HCT116 (cell line): ENCODE measurements around the gene SLA2. TPM values are rescaled to one million over a fixed set of nuclear protein-coding genes. Genes with fewer than 3 reads are reported as not detected.

ENCODE experiments used
- ATAC-seq: fragments of 200-7000 bp; cut with Tn5 transposase; 2 replicates; pipeline ENCODE4 v1.9.1; 2020; ENCODE audit warnings: mild to moderate bottlenecking, moderate library complexity
- BruUV-seq: library from RNA; stranded (reverse); fragments of 400-500 nt; replicated peaks from 2 replicates; lab custom pipeline; 2021; lab: Mats Ljungman, UMichigan
- CTCF ChIA-PET: fragments of 300-600 bp; sonication (Branson Sonifier 250); formaldehyde crosslinking; loops from one replicate; lab custom pipeline; 2021; ENCODE audit warnings: antibody characterized with exemption; lab: Charles Lee
- POLR2A ChIA-PET: fragments of 300-600, 350-600 bp; sonication (Branson Sonifier 250); formaldehyde crosslinking; loops from one replicate; lab custom pipeline; 2021; ENCODE audit warnings: antibody characterized with exemption; lab: Charles Lee
- RAD21 ChIA-PET, 2 experiments: fragments of 300-600 bp; sonication (Branson Sonifier 250); formaldehyde crosslinking; loops; one replicate each; lab custom pipeline; 2023; ENCODE audit warnings: low total read pairs in 2 of 2; ENCODE audit not compliant: uncharacterized antibody in 2 of 2, unreplicated experiment in 2 of 2, low non-redundant PET in 1 of 2; lab: Charles Lee
- DNase-seq: peaks from one replicate; pipeline ENCODE4 v3.0.0-alpha.2; 2010; ENCODE audit warnings: low read depth, low spot score
- H2AFZ ChIP-seq: fragments of 200-600 bp; shearing (Covaris generic), sonication (generic); 2 replicates; pipeline ENCODE4 v1.6.1; 2017; ENCODE audit warnings: low read depth, mixed run types, mixed read lengths, antibody characterized with exemption, low read length; ENCODE audit not compliant: poor library complexity, severe bottlenecking
- H3K27ac ChIP-seq: 2 replicates; pipeline ENCODE4 v1.5.1; 2012; ENCODE audit warnings: low read depth, low read length
- H3K27me3 ChIP-seq: fragments of 200-600 bp; sonication (generic); 2 replicates; pipeline ENCODE4 v1.6.1; 2016; ENCODE audit warnings: mixed run types, low read length, mixed read lengths; ENCODE audit not compliant: insufficient read depth
- H3K36me3 ChIP-seq, 2 experiments: fragments of 200-500 bp in 1 of 2; fragments of 200-600 bp in 1 of 2; sonication (Bioruptor generic) in 1 of 2; sonication (generic) in 1 of 2; 2 replicates each; pipeline versions ENCODE4 v1.5.1 to v1.6.1; 2014 to 2016; ENCODE audit warnings: low read length in 2 of 2, inconsistent platforms in 1 of 2, mixed read lengths in 1 of 2, mixed run types in 1 of 2; ENCODE audit not compliant: insufficient read depth in 2 of 2, control insufficient read depth in 1 of 2
- H3K4me1 ChIP-seq, 2 experiments: fragments of 200-600 bp in 1 of 2; sonication (generic) in 1 of 2; 2 replicates each; pipeline versions ENCODE4 v1.5.1 to v1.6.1; 2012 to 2017; ENCODE audit warnings: low read length in 2 of 2, inconsistent platforms in 1 of 2, mild to moderate bottlenecking in 1 of 2, mixed read lengths in 1 of 2, mixed run types in 1 of 2, moderate library complexity in 1 of 2; ENCODE audit not compliant: insufficient read depth in 2 of 2, control insufficient read depth in 1 of 2
- H3K4me2 ChIP-seq: fragments of 200-600 bp; sonication (generic); 2 replicates; pipeline ENCODE4 v1.6.1; 2017; ENCODE audit warnings: mixed run types, low read length, mixed read lengths
- H3K4me3 ChIP-seq, 2 experiments: fragments of 200-600 bp in 1 of 2; sonication (generic) in 1 of 2; replicated peaks in 1 of 2; 2 replicates each; pipeline ENCODE4 v1.5.1; 2011 to 2016; ENCODE audit warnings: low read length in 2 of 2, control low read depth in 1 of 2, low read depth in 1 of 2, mild to moderate bottlenecking in 1 of 2, mixed read lengths in 1 of 2, mixed run types in 1 of 2
- H3K79me2 ChIP-seq: fragments of 200-600 bp; sonication (generic); 2 replicates; pipeline ENCODE4 v1.6.1; 2017; ENCODE audit warnings: mild to moderate bottlenecking, mixed run types, low read length, moderate library complexity, mixed read lengths; ENCODE audit not compliant: insufficient read depth
- H3K9ac ChIP-seq: fragments of 200-600 bp; sonication (generic); 2 replicates; pipeline ENCODE4 v1.6.1; 2016; ENCODE audit warnings: low read length, mixed read lengths
- H3K9me2 ChIP-seq: fragments of 200-600 bp; sonication (generic), shearing (Covaris generic); 2 replicates; pipeline ENCODE4 v1.6.1; 2017; ENCODE audit warnings: mixed run types, mild to moderate bottlenecking, moderate library complexity; ENCODE audit not compliant: insufficient read depth
- H3K9me3 ChIP-seq, 2 experiments: fragments of 200-500 bp in 1 of 2; fragments of 200-600 bp in 1 of 2; sonication (Bioruptor generic) in 1 of 2; sonication (generic) in 1 of 2; 2 replicates each; pipeline ENCODE4 v1.6.1; 2014 to 2017; ENCODE audit warnings: low read length in 2 of 2, mixed read lengths in 2 of 2, inconsistent platforms in 1 of 2, low read depth in 1 of 2, mild to moderate bottlenecking in 1 of 2, mixed run types in 1 of 2, moderate library complexity in 1 of 2; ENCODE audit not compliant: control insufficient read depth in 1 of 2, insufficient read depth in 1 of 2
- H4K20me1 ChIP-seq: fragments of 200-600 bp; sonication (generic), shearing (Covaris generic); 2 replicates; pipeline ENCODE4 v1.6.1; 2017; ENCODE audit warnings: mixed run types, mild to moderate bottlenecking, moderate library complexity; ENCODE audit not compliant: insufficient read depth
- ATF3 ChIP-seq: IDR thresholded peaks from 2 replicates; pipeline ENCODE4 v1.6.1; 2012
- CBX3 ChIP-seq: IDR thresholded peaks from 2 replicates; pipeline ENCODE4 v1.6.1; 2012; ENCODE audit warnings: low read depth
- CEBPB ChIP-seq: IDR thresholded peaks from 2 replicates; pipeline ENCODE4 v1.6.1; 2012; ENCODE audit warnings: low read depth
- ELF1 ChIP-seq: IDR thresholded peaks from 2 replicates; pipeline ENCODE4 v1.6.1; 2012; ENCODE audit warnings: low read depth, borderline replicate concordance
- EZH2 ChIP-seq: fragments of 200-600 bp; sonication (generic); IDR thresholded peaks from 2 replicates; pipeline ENCODE4 v1.6.1; 2017; ENCODE audit warnings: antibody characterized with exemption, mixed run types
- EZH2phosphoT487 ChIP-seq: fragments of 200-600 bp; IDR thresholded peaks from 2 replicates; pipeline ENCODE4 v1.6.1; 2018; ENCODE audit warnings: antibody characterized with exemption, borderline replicate concordance
- FOSL1 ChIP-seq: IDR thresholded peaks from 2 replicates; pipeline ENCODE4 v1.6.1; 2012; ENCODE audit warnings: low read depth
- POLR2A ChIP-seq: IDR thresholded peaks from 2 replicates; pipeline ENCODE4 v1.7.0; 2011; ENCODE audit warnings: borderline replicate concordance; ENCODE audit not compliant: insufficient read depth, insufficient read length; ENCODE audit errors: extremely low read depth
- RAD21 ChIP-seq: IDR thresholded peaks from 2 replicates; pipeline ENCODE4 v1.6.1; 2012; ENCODE audit warnings: low read depth, mild to moderate bottlenecking
- SIN3A ChIP-seq: IDR thresholded peaks from 2 replicates; pipeline ENCODE4 v1.6.1; 2012; ENCODE audit warnings: low read depth
- SRF ChIP-seq: IDR thresholded peaks from 2 replicates; pipeline ENCODE4 v1.6.1; 2012; ENCODE audit warnings: low read depth
- TCF7L2 ChIP-seq: IDR thresholded peaks from 2 replicates; pipeline ENCODE4 v1.7.0; 2011; ENCODE audit warnings: borderline replicate concordance, inconsistent platforms; ENCODE audit not compliant: insufficient read depth, insufficient read length; ENCODE audit errors: extremely low read depth
- YY1 ChIP-seq: IDR thresholded peaks from 2 replicates; pipeline ENCODE4 v1.6.1; 2011; ENCODE audit warnings: low read length, low read depth, moderate library complexity, mild to moderate bottlenecking; ENCODE audit not compliant: insufficient replicate concordance; ENCODE audit errors: extremely low read depth
- ZFX ChIP-seq: fragments of 450-650 bp; IDR thresholded peaks from 2 replicates; pipeline ENCODE4 v1.6.1; 2017
- ZNF274 ChIP-seq: fragments of 200-500 bp; sonication (Bioruptor generic); IDR thresholded peaks from 2 replicates; pipeline ENCODE4 v1.6.1; 2014; ENCODE audit warnings: mild to moderate bottlenecking, low read depth, low read length, inconsistent platforms
- intact Hi-C: fragments of 100-400 bp; cut with micrococcal nuclease; formaldehyde crosslinking; loops from 2 replicates; pipeline ENCODE4 v1.10.0; 2022
- total RNA-seq: library from RNA; stranded (reverse); gene quantifications from one replicate; pipeline ENCODE4 v1.2.1, GENCODE V29; 2021; ENCODE audit not compliant: unreplicated experiment
- TF ChIP-seq, protein P1 (sequence below): IDR thresholded peaks from 2 replicates; pipeline ENCODE4 v1.6.1; 2012
- TF ChIP-seq, protein P2 (sequence below), 3 experiments: fragments of 200-600 bp in 1 of 3; sonication (generic) in 1 of 3; IDR thresholded peaks in 2 of 3; conservative IDR thresholded peaks in 1 of 3; 2 replicates each; pipeline ENCODE4 v1.5.1; 2012 to 2017; ENCODE audit warnings: low read depth in 2 of 3, low read length in 2 of 3, antibody characterized with exemption in 1 of 3, borderline replicate concordance in 1 of 3, control low read depth in 1 of 3, mild to moderate bottlenecking in 1 of 3, mixed read lengths in 1 of 3, mixed run types in 1 of 3, moderate library complexity in 1 of 3; ENCODE audit not compliant: insufficient read depth in 1 of 3

The SLA2 gene
- total RNA-seq, 1 experiment from 2014 or later, result 0.12 TPM

DNA sequence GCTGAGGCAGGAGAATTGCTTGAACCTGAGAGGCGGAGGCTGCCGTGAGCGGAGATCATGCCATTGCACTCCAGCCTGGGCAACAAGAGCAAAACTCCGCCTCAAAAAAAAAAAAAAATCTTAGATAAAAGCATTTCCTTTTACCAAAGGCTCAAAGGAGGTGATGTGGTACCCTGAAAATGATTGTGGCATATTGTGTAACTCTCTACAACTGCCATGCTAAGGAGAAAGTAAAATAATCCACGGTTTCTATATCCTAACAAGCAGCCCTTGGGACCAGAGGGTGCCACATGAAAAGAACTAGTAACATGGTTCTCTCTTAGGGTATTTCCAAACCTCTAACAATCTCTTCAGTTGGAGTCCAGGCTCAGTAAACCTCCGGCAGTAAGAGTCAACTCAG is 38.8 kb upstream of the SLA2 start:
- H2AFZ ChIP-seq, result no peak overlapping the region
- H4K20me1 ChIP-seq, result no peaks in the 10 kb centered on the region
- peaks cover 4% of the 10 kb centered on the region in 2 experiments; a peak in 1 of 4 replicates for H3K36me3 ChIP-seq
- no peak for DNase-seq
- no peak overlapping the region for H3K9ac ChIP-seq
- TF ChIP-seq POLR2A, result no peak
- TF ChIP-seq ZNF274, result no peak
- no peak for TF ChIP-seq SIN3A
- TF ChIP-seq CBX3, result no peak
- TF ChIP-seq EZH2phosphoT487, result no peak
- TF ChIP-seq, protein P1, sequence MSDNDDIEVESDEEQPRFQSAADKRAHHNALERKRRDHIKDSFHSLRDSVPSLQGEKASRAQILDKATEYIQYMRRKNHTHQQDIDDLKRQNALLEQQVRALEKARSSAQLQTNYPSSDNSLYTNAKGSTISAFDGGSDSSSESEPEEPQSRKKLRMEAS, result no peak
- TF ChIP-seq SRF, result no peak
- TF ChIP-seq FOSL1, result no peak
- TF ChIP-seq EZH2, result no peak
- TF ChIP-seq YY1, result no peak
- no peak for TF ChIP-seq RAD21
- TF ChIP-seq ZFX, result no peak
- no peak for TF ChIP-seq ATF3
- TF ChIP-seq TCF7L2, result no peak
- no peak for TF ChIP-seq ELF1
- TF ChIP-seq CEBPB, result no peak
- TF ChIP-seq, protein P2, sequence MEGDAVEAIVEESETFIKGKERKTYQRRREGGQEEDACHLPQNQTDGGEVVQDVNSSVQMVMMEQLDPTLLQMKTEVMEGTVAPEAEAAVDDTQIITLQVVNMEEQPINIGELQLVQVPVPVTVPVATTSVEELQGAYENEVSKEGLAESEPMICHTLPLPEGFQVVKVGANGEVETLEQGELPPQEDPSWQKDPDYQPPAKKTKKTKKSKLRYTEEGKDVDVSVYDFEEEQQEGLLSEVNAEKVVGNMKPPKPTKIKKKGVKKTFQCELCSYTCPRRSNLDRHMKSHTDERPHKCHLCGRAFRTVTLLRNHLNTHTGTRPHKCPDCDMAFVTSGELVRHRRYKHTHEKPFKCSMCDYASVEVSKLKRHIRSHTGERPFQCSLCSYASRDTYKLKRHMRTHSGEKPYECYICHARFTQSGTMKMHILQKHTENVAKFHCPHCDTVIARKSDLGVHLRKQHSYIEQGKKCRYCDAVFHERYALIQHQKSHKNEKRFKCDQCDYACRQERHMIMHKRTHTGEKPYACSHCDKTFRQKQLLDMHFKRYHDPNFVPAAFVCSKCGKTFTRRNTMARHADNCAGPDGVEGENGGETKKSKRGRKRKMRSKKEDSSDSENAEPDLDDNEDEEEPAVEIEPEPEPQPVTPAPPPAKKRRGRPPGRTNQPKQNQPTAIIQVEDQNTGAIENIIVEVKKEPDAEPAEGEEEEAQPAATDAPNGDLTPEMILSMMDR (IDR thresholded peaks at IDR 0.05 in 2 of 3, conservative IDR thresholded peaks at IDR 0.05 in 1 of 3; ENCODE audit: borderline replicate concordance in 1 of 3, insufficient read depth in 1 of 3, low read depth in 2 of 3, low read length in 2 of 3), result no peak
- TF ChIP-seq, all 23 proteins: peak for 0
- Histone ChIP-seq H3K4me1 (no peaks in the 10 kb centered on the region), H3K9me2 (no peaks in the 10 kb centered on the region), H3K27ac (no peak overlapping the region), H3K4me2 (no peak overlapping the region), H3K4me3 (no peak overlapping the region), H3K27me3 (no peaks in the 10 kb centered on the region), H3K79me2 (no peaks in the 10 kb centered on the region), H3K9me3 (no peaks in the 10 kb centered on the region)
- ChIA-PET RAD21 (no interaction called here), CTCF (no interaction called here), POLR2A (no interaction called here)
- BruUV-seq, result no TSS peak
- intact Hi-C loops, result no loop called here
- ATAC-seq, result no peak
